Spleen (tissue), 11 donors: ENCODE data around the gene GSDME. TPM values are rescaled to one million over a fixed set of nuclear protein-coding genes. Genes with fewer than 3 reads are reported as not detected.
A peak's percentile ranks its signal among the peaks of the same experiment; 100 is the strongest.

Experiments
- DNase-seq: peaks from one replicate; pipeline ENCODE4 v3.0.0-alpha.2; 2020
- H3K27ac ChIP-seq, 8 donors: fragments of 200-600 bp; sonication (generic) in 7 of 8; 1 replicate in 4 of 8; 2 replicates in 4 of 8; pipeline versions ENCODE4 v1.5.0 to v1.8.0; 2016 to 2021; ENCODE audit warnings: inconsistent platforms in 4 of 8, mild to moderate bottlenecking in 4 of 8, moderate library complexity in 1 of 8
- H3K27me3 ChIP-seq, 7 donors: fragments of 200-600 bp; sonication (generic) in 6 of 7; replicated peaks in 1 of 7; 1 replicate in 4 of 7; 2 replicates in 3 of 7; pipeline versions ENCODE4 v1.5.0 to v1.8.0; 2016 to 2021; ENCODE audit warnings: inconsistent platforms in 3 of 7, mild to moderate bottlenecking in 1 of 7
- H3K36me3 ChIP-seq, 6 donors: fragments of 200-600 bp; sonication (generic) in 5 of 6; 1 replicate in 4 of 6; 2 replicates in 2 of 6; pipeline versions ENCODE4 v1.5.0 to v1.8.0; 2016 to 2021; ENCODE audit warnings: inconsistent platforms in 2 of 6
- H3K4me1 ChIP-seq, 6 donors: fragments of 200-600 bp; sonication (generic) in 5 of 6; 1 replicate in 3 of 6; 2 replicates in 3 of 6; pipeline versions ENCODE4 v1.5.0 to v1.8.0; 2016 to 2021; ENCODE audit warnings: inconsistent platforms in 3 of 6
- H3K4me3 ChIP-seq, 8 donors: fragments of 200-600 bp; sonication (generic) in 7 of 8; 1 replicate in 4 of 8; 2 replicates in 4 of 8; pipeline versions ENCODE4 v1.5.0 to v1.8.0; 2016 to 2021; ENCODE audit warnings: inconsistent platforms in 4 of 8, mild to moderate bottlenecking in 4 of 8, moderate library complexity in 2 of 8
- H3K9me3 ChIP-seq, 8 donors: fragments of 200-600 bp; sonication (generic) in 7 of 8; 1 replicate in 4 of 8; 2 replicates in 4 of 8; pipeline versions ENCODE4 v1.5.0 to v1.8.0; 2016 to 2021; ENCODE audit warnings: inconsistent platforms in 4 of 8
- POLR2A ChIP-seq, 3 donors: fragments of 450-650 bp; IDR thresholded peaks; one replicate each; pipeline ENCODE4 v1.5.1; 2017; ENCODE audit warnings: antibody characterized with exemption in 3 of 3, mild to moderate bottlenecking in 1 of 3
- POLR2AphosphoS5 ChIP-seq, 3 donors: sonication (generic); formaldehyde crosslinking; IDR thresholded peaks; one replicate each; pipeline ENCODE4 v1.5.1; 2017; ENCODE audit warnings: antibody characterized with exemption in 3 of 3
- WGBS, 5 donors: extraction: QIAGEN DNeasy Blood & Tissue Kit in 3 of 5; methylation state at CpG; one replicate each; pipeline versions ENCODE4 v1.1.5 to v1.1.7; 2013 to 2018; 5-methylcytosine and 5-hydroxymethylcytosine counted together
- intact Hi-C: fragments of 100-400 bp; cut with DNase I; formaldehyde crosslinking; loops from one replicate; pipeline ENCODE4 v1.15.0; 2023; ENCODE audit warnings: low total_unique reads
- polyA plus RNA-seq, 3 donors: library from polyadenylated mRNA; stranded (reverse); fragments of 200-250 nt; gene quantifications; one replicate each; pipeline ENCODE4 v1.2.1, GENCODE V29; 2013
- total RNA-seq, 7 donors: library from RNA; depleted of rRNA in 3 of 7; stranded (reverse); fragments of >200 nt in 3 of 7; fragmentation: NEBNext Ultra II Directional in 4 of 7; extraction: Animal tissue kit (Norgen Biotek cat#: 25700) in 4 of 7; gene quantifications; one replicate each; pipeline versions ENCODE4 v1.1.0 to v1.2.1, GENCODE V29; 2016 to 2021
- TF ChIP-seq, protein P1 (sequence below), 11 experiments: fragments of 200-600 bp in 7 of 11; fragments of 450-650 bp in 4 of 11; sonication (generic) in 4 of 11; IDR thresholded peaks in 8 of 11; conservative IDR thresholded peaks in 3 of 11; 1 replicate in 7 of 11; 2 replicates in 4 of 11; pipeline versions ENCODE4 v1.4.0 to v1.8.0; 2016 to 2021; ENCODE audit warnings: antibody characterized with exemption in 11 of 11, inconsistent platforms in 4 of 11, mild to moderate bottlenecking in 1 of 11
- donor health status: healthy with polysubstance abuse.
- donor health status: DM: no; HTN: no; CAD: no; lungs with moderate emphysema.
- donor health status: DM: no; HTN: no; CAD: no.
- donor health status: Bipolar disorder and iron deficiency.
- donor health status: healthy.
- donor health status: DM: no; HTN: no; CAD: no.
- donor health status: DM: yes; HTN: yes; CAD: no.

GSDME gene
- total and polyA plus RNA-seq, 10 donors, result 2.3 to 9.7 (median 4.2) TPM

DNA sequence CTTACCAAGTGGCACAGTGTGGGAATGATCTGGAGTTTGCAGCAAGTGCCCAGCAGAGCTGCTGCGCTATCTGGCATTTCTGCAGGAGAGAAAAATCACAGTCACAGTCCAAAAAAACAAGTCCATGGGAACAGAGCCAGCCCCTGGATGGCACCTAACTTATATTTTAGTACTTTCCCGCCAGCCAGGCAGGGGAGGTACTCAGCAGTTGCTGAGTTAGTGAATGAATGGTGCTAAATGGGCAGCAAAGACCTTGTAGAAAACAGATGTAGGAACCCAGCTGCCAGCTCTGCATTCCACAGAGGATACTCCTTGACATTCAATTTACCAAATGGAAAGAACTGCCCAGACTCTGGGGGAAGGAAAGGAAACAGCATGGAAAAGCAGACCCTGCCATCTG, 54.5 kb downstream of the GSDME start:
- no peak for TF ChIP-seq POLR2AphosphoS5 (IDR thresholded peaks at IDR 0.05)
- intact Hi-C loops, result no loop called here
- 67 to 89% (median 84%) methylated on average over 2 of the region's 2 CpGs for WGBS, 5 donors
- Histone ChIP-seq H3K4me1 (peaks cover 0 to 8% (median 0%) of the 10 kb centered on the region in 6 donors), H3K27ac (no peak overlapping the region), H3K4me3 (no peak overlapping the region), H3K27me3 (no peaks in the 10 kb centered on the region), H3K36me3 (no peaks in the 10 kb centered on the region), H3K9me3 (no peaks in the 10 kb centered on the region)
- DNase-seq, result peak; percentile 14

DNA sequence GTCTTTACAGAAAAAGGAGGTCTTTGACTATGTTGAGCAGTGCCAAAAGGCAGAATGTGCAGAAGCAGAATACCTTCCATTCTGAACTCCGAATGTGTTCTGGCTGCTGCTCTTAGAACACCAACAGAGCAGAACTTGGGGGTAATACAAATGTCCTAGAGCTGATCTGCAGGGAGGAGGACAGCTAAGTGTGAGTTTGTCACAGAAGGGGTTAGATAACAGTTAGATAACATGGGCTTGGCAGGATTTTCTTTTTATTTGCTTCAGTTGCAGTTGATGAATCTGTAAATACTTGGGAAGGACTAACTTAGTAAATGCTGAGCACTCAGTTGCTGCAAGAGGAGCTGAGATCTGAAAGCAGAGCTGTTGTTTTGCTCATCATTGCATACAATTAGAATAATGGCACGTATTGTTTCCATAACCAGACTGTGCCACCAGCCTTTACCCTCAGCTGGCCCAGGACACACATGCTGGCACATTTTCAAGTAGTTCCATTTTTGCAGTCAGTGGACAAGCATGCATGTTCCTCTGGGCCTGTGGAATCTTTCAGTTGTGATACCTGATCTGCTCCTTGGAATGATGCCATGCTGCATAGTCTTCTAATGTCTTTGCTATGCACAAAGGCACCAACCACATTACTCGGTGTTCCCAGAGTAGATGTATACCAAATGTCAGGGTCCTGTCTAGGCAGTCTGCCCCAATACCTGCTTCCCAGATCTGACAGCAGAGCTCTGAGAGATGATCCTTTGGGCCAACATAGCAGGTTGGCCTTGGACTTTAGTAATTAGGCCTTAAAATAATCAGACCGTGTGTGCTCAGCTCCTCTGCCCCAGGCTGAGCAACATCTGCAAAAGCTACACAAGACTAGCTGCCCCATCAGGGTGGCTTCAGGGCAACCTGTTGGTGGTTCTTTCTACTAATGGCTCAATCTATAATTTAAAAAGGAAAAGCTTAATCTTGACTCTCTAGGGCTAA, 55.7 kb downstream of the GSDME start:
- intact Hi-C loops, result no loop called here
- Histone ChIP-seq H3K9me3 (no peaks in the 10 kb centered on the region), H3K4me1 (peaks cover 0 to 8% (median 0%) of the 10 kb centered on the region in 6 donors), H3K27ac (no peak overlapping the region), H3K36me3 (no peaks in the 10 kb centered on the region), H3K27me3 (no peaks in the 10 kb centered on the region), H3K4me3 (no peak overlapping the region)
- WGBS, 5 donors, result 86 to 94% (median 90%) methylated on average over 4 of the region's 4 CpGs
- DNase-seq, result peak; percentile 15
- TF ChIP-seq, protein P1, sequence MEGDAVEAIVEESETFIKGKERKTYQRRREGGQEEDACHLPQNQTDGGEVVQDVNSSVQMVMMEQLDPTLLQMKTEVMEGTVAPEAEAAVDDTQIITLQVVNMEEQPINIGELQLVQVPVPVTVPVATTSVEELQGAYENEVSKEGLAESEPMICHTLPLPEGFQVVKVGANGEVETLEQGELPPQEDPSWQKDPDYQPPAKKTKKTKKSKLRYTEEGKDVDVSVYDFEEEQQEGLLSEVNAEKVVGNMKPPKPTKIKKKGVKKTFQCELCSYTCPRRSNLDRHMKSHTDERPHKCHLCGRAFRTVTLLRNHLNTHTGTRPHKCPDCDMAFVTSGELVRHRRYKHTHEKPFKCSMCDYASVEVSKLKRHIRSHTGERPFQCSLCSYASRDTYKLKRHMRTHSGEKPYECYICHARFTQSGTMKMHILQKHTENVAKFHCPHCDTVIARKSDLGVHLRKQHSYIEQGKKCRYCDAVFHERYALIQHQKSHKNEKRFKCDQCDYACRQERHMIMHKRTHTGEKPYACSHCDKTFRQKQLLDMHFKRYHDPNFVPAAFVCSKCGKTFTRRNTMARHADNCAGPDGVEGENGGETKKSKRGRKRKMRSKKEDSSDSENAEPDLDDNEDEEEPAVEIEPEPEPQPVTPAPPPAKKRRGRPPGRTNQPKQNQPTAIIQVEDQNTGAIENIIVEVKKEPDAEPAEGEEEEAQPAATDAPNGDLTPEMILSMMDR (IDR thresholded peaks at IDR 0.05 in 8 of 11, conservative IDR thresholded peaks at IDR 0.05 in 3 of 11), result no peak
- no peak for TF ChIP-seq POLR2A (IDR thresholded peaks at IDR 0.05)
- no peak for TF ChIP-seq POLR2AphosphoS5 (IDR thresholded peaks at IDR 0.05)

DNA sequence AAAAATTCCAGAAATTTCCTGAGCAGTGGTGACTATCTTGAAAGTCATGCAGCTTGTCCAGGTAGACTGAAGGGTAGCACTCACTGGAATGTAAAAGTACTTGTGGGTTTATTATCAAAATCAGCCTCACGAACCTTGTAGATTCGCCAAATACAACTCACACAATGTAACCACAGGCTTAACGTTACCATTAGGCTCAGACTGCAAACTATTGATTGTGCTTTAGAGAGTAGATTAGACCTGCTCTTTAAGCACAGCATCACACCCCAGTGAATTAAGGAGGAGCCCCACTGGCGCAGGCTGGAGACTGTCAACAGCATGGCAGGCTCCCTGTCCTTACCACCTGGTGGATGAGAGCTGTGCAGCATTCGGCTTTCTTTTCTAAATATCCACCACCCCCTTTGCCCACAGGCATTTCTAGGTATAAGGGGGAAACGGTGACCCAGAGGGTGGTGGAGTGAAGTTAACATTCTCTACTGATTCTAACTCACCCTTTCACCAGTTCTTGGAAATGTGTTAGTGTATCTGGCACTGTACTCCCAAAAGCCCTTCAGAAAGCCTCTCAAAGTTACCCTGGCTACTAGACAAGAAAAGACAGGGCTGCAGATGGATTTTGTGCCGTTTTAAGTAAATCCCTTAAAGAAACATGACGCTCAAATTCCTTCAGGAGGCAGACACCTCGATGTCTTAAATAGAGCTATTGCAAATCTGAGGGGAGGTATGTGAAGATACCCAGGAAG, 56.6 kb downstream of the GSDME start:
- Histone ChIP-seq H3K27ac (no peak overlapping the region), H3K4me3 (no peak overlapping the region), H3K9me3 (no peaks in the 10 kb centered on the region), H3K27me3 (no peaks in the 10 kb centered on the region), H3K4me1 (peaks cover 0 to 8% (median 0%) of the 10 kb centered on the region in 6 donors), H3K36me3 (no peaks in the 10 kb centered on the region)
- 81 to 89% (median 85%) methylated on average over 9 of the region's 9 CpGs for whole genome bisulfite sequencing, 5 donors
- no peak for TF ChIP-seq POLR2A (IDR thresholded peaks at IDR 0.05)
- TF ChIP-seq, protein P1 (IDR thresholded peaks at IDR 0.05 in 8 of 11, conservative IDR thresholded peaks at IDR 0.05 in 3 of 11), result no peak
- intact Hi-C loops, result no loop called here
- peak; percentile 9 for DNase-seq

DNA sequence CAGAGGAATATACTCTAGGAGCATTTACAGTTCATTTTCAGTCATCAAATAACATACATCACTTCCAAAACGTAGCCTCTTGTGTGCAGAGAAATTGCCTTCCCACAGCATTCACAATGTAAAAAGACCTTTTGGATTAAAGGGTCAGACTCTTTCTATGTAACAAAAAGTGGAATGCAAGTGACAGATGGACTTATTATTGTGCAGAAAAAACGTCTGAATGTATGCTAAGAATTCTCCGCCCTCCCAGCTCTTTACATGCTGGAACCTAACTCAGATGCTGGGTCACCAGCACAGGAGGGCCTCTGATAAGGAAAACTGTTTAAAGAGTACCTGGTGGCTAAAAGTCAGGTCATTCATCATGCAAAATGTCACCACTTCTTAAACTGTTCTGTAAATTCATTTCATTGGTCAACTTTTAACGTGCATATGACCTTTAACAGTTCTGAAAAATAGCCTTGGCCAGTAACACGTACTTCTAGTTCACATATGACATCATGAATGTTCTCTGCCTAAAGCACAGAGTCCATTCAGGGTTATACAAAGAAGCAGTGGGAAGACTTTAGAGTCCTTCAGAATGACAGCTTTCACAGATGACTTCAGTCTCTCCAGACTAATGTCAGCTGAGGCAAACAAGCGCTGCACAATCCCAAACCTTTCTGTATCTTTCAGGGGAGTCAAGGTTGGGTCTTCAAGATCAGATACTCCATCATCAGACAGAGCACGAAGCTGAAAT, 58.6 kb downstream of the GSDME start:
- Histone ChIP-seq H3K36me3 (no peaks in the 10 kb centered on the region), H3K27me3 (no peaks in the 10 kb centered on the region), H3K4me1 (no peaks in the 10 kb centered on the region), H3K27ac (no peak overlapping the region), H3K9me3 (no peaks in the 10 kb centered on the region), H3K4me3 (no peak overlapping the region)
- no peak for DNase-seq
- no peak for TF ChIP-seq POLR2AphosphoS5 (IDR thresholded peaks at IDR 0.05)
- no peak for TF ChIP-seq POLR2A (IDR thresholded peaks at IDR 0.05)
- TF ChIP-seq, protein P1 (IDR thresholded peaks at IDR 0.05 in 8 of 11, conservative IDR thresholded peaks at IDR 0.05 in 3 of 11), result no peak
- 84 to 90% (median 88%) methylated on average over 7 of the region's 7 CpGs for WGBS, 5 donors
- intact Hi-C loops, result no loop called here
